B cell (primary cell): Measurements from ENCODE around the gene RNF114. TPM values are rescaled to one million over a fixed set of nuclear protein-coding genes. Genes with fewer than 3 reads are reported as not detected.

Experiments used
- ATAC-seq: fragments of 200-7000 bp; cut with Tn5 transposase; one replicate; pipeline ENCODE4 v1.10.0; 2021; ENCODE audit warnings: low read depth, mild to moderate bottlenecking, moderate number of reproducible peaks, moderate library complexity
- CTCF ChIA-PET: fragments of 350-600 bp; sonication (Branson Sonifier 250); formaldehyde crosslinking; loops from one replicate; lab custom pipeline; 2021; ENCODE audit warnings: antibody characterized with exemption, inconsistent platforms; lab: Charles Lee
- POLR2A ChIA-PET: fragments of 350-600 bp; sonication (Branson Sonifier 250); formaldehyde crosslinking; loops from one replicate; lab custom pipeline; 2021; ENCODE audit warnings: antibody characterized with exemption; lab: Charles Lee
- DNase-seq: peaks from one replicate; pipeline ENCODE4 v3.0.0; 2013
- H2AFZ ChIP-seq: 2 replicates; pipeline ENCODE4 v1.6.1; 2012; ENCODE audit warnings: mild to moderate bottlenecking, low read depth, low read length; ENCODE audit not compliant: insufficient read depth, poor library complexity, severe bottlenecking
- H3K27ac ChIP-seq, 2 donors: 1 replicate in 1 of 2; 2 replicates in 1 of 2; pipeline ENCODE4 v1.5.1; 2012 to 2013; ENCODE audit warnings: low read length in 2 of 2, mild to moderate bottlenecking in 2 of 2, moderate library complexity in 1 of 2
- H3K27me3 ChIP-seq, 4 experiments: fragments of 200-600 bp in 1 of 4; sonication (generic) in 1 of 4; replicated peaks in 1 of 4; 1 replicate in 2 of 4; 2 replicates in 2 of 4; pipeline versions ENCODE4 v1.6.1 to v1.7.0; 2013 to 2016; ENCODE audit warnings: low read length in 3 of 4, mild to moderate bottlenecking in 2 of 4, mixed read lengths in 1 of 4, moderate library complexity in 1 of 4; ENCODE audit not compliant: insufficient read depth in 4 of 4, control insufficient read depth in 3 of 4; ENCODE audit errors: control extremely low read depth in 1 of 4
- H3K36me3 ChIP-seq, 2 experiments: replicated peaks in 1 of 2; 1 replicate in 1 of 2; 2 replicates in 1 of 2; pipeline versions ENCODE4 v1.6.1 to v1.7.1; 2013; ENCODE audit warnings: low read length in 1 of 2; ENCODE audit not compliant: insufficient read depth in 2 of 2, control insufficient read depth in 1 of 2; ENCODE audit errors: control extremely low read depth in 1 of 2, extremely low read depth in 1 of 2
- H3K4me1 ChIP-seq, 2 donors: fragments of 200-600 bp in 1 of 2; sonication (generic) in 1 of 2; 1 replicate in 1 of 2; 2 replicates in 1 of 2; pipeline versions ENCODE4 v1.5.1 to v1.6.1; 2013 to 2017; ENCODE audit warnings: low read length in 2 of 2; ENCODE audit not compliant: control insufficient read depth in 2 of 2, insufficient read depth in 2 of 2
- H3K4me2 ChIP-seq: replicated peaks from 2 replicates; pipeline ENCODE3; 2012; ENCODE audit warnings: mild to moderate bottlenecking, low read depth, low read length; ENCODE audit not compliant: poor library complexity, severe bottlenecking
- H3K4me3 ChIP-seq, 5 experiments: fragments of 200-600 bp in 1 of 5; sonication (generic) in 1 of 5; 1 replicate in 3 of 5; 2 replicates in 2 of 5; pipeline versions ENCODE4 v1.5.1 to v1.7.0; 2011 to 2016; ENCODE audit warnings: low read length in 4 of 5, mild to moderate bottlenecking in 4 of 5, low read depth in 2 of 5, control low read depth in 1 of 5, moderate library complexity in 1 of 5; ENCODE audit not compliant: insufficient read depth in 1 of 5; ENCODE audit errors: control extremely low read depth in 1 of 5, extremely low read depth in 1 of 5
- H3K79me2 ChIP-seq: fragments of 200-600 bp; sonication (generic); one replicate; pipeline ENCODE4 v1.6.0; 2016; ENCODE audit warnings: low read length; ENCODE audit not compliant: control insufficient read depth, insufficient read depth
- H3K9ac ChIP-seq: fragments of 200-600 bp; sonication (generic); 2 replicates; pipeline ENCODE4 v1.6.1; 2017; ENCODE audit warnings: mild to moderate bottlenecking, low read length, moderate library complexity
- H3K9me3 ChIP-seq, 3 donors: one replicate each; pipeline versions ENCODE4 v1.6.1 to v1.7.1; 2013; ENCODE audit warnings: low read length in 2 of 3; ENCODE audit not compliant: control insufficient read depth in 2 of 3, insufficient read depth in 1 of 3; ENCODE audit errors: control extremely low read depth in 1 of 3
- H4K20me1 ChIP-seq: 2 replicates; pipeline ENCODE4 v1.6.0; 2012; ENCODE audit warnings: mild to moderate bottlenecking, low read length; ENCODE audit not compliant: insufficient read depth, control insufficient read depth, poor library complexity, severe bottlenecking
- H3K27ac Mint-ChIP-seq: one replicate; pipeline ENCODE4 v1.8.0; 2021; ENCODE audit warnings: mixed read lengths
- H3K27me3 Mint-ChIP-seq: one replicate; pipeline ENCODE4 v1.8.0; 2021; ENCODE audit warnings: mixed read lengths
- H3K4me1 Mint-ChIP-seq: one replicate; pipeline ENCODE4 v1.8.0; 2021; ENCODE audit warnings: mixed read lengths
- H3K4me3 Mint-ChIP-seq: one replicate; pipeline ENCODE4 v1.8.0; 2021; ENCODE audit warnings: mixed read lengths
- H3K9me3 Mint-ChIP-seq: one replicate; pipeline ENCODE4 v1.8.0; 2022; ENCODE audit warnings: mixed read lengths; ENCODE audit not compliant: insufficient read depth
- CTCF ChIP-seq: fragments of 200-600 bp; IDR thresholded peaks from one replicate; pipeline ENCODE4 v1.8.0; 2022; ENCODE audit warnings: antibody characterized with exemption, mild to moderate bottlenecking
- EZH2 ChIP-seq: IDR thresholded peaks from 2 replicates; pipeline ENCODE4 v1.6.1; 2012; ENCODE audit warnings: borderline replicate concordance, low read depth, mild to moderate bottlenecking, moderate library complexity, low read length; ENCODE audit not compliant: insufficient read depth, poor library complexity, severe bottlenecking
- WGBS: methylation state at CpG from one replicate; pipeline ENCODE4 v1.1.5; 2013; ENCODE audit warnings: missing lambda C conversion rate; ENCODE audit not compliant: insufficient coverage; 5-methylcytosine and 5-hydroxymethylcytosine counted together
- intact Hi-C: fragments of 100-400 bp; cut with micrococcal nuclease; formaldehyde crosslinking; loops from one replicate; pipeline ENCODE4 v1.10.0; 2022
- polyA plus RNA-seq: library from polyadenylated mRNA; depleted of rRNA; stranded (reverse); fragments of >200 nt; gene quantifications from 2 replicates; pipeline ENCODE4 v1.2.3, GENCODE V29; 2012
- total RNA-seq, 2 donors: library from RNA; stranded (reverse); fragments of 120-200 nt in 1 of 2; gene quantifications; 1 replicate in 1 of 2; 2 replicates in 1 of 2; pipeline versions ENCODE4 v1.2.3 to v1.2.4, GENCODE V29; 2013 to 2022

RNF114 gene
- total and polyA plus RNA-seq, 2 donors (not counting 1 experiment from before 2014, with no cell fraction given): 81.7 to 117 TPM

- H3K4me3 ChIP-seq: no peak overlapping the region
- POLR2A ChIA-PET: no interaction called here
- peaks cover 0 to 45% of the 10 kb centered on the region in 2 experiments for H3K36me3 ChIP-seq
- H2AFZ ChIP-seq: no peak overlapping the region
- ATAC-seq (no peak), DNase-seq (no peak)
- no peaks in the 10 kb centered on the region for H3K79me2 ChIP-seq
- no peak overlapping the region for H3K4me3 Mint-ChIP-seq
- H3K27me3 ChIP-seq: no peaks in the 10 kb centered on the region
- no peak overlapping the region for H3K27ac Mint-ChIP-seq
- no peaks in the 10 kb centered on the region for H3K27me3 Mint-ChIP-seq
- whole genome bisulfite sequencing: 85% methylated on average over 4 of the region's 9 CpGs
- H3K4me1 Mint-ChIP-seq: peaks cover 12% of the 10 kb centered on the region
- H3K9ac ChIP-seq: no peak overlapping the region
- H3K9me3 ChIP-seq: no peaks in the 10 kb centered on the region
- intact Hi-C loops: no loop called here
- TF ChIP-seq EZH2 (no peak), CTCF (no peak)
- H3K4me1 ChIP-seq: peaks cover 0 to 9% of the 10 kb centered on the region in 2 donors
- no peak overlapping the region for H3K4me2 ChIP-seq
- H3K9me3 Mint-ChIP-seq: no peaks in the 10 kb centered on the region
- CTCF ChIA-PET: interaction anchor here (0.9 to 2.0 kb wide), 10 partner anchors 9 to 559 kb away, joined by 3 to 6 read pairs (median 4); no protein-coding TSS in a partner anchor
- no peaks in the 10 kb centered on the region for H4K20me1 ChIP-seq
- H3K27ac ChIP-seq: no peak overlapping the region
Observed at GRCh38 chr20:49889001-49889934, 46.9 kb upstream of the RNF114 start.

GRCh38 chr20:49889935-49890333, 46.3 kb upstream of the RNF114 start:
- intact Hi-C loops: loop anchor here (5.0 kb wide), 1 partner anchor 503 kb away; no protein-coding TSS in a partner anchor
- Mint-ChIP-seq H3K4me3 (no peak overlapping the region), H3K27ac (no peak overlapping the region), H3K27me3 (no peaks in the 10 kb centered on the region), H3K9me3 (no peaks in the 10 kb centered on the region), H3K4me1 (peaks cover 15% of the 10 kb centered on the region)
- H3K9me3 ChIP-seq: no peaks in the 10 kb centered on the region
- no peak for DNase-seq
- H3K9ac ChIP-seq: no peak overlapping the region
- CTCF ChIA-PET: interaction anchor here (1.4 to 2.0 kb wide), 3 partner anchors 10 to 279 kb away, joined by 4 to 5 read pairs (median 5); no protein-coding TSS in a partner anchor
- H3K4me1 ChIP-seq: peaks cover 0 to 10% of the 10 kb centered on the region in 2 donors
- H4K20me1 ChIP-seq: no peaks in the 10 kb centered on the region
- no peaks in the 10 kb centered on the region for H3K79me2 ChIP-seq
- ATAC-seq: no peak
- no peak overlapping the region for H3K4me2 ChIP-seq
- no peak overlapping the region for H3K27ac ChIP-seq
- H3K4me3 ChIP-seq: no peak overlapping the region
- no peaks in the 10 kb centered on the region for H3K27me3 ChIP-seq
- H2AFZ ChIP-seq: no peak overlapping the region
- peaks cover 0 to 38% of the 10 kb centered on the region in 2 experiments for H3K36me3 ChIP-seq
- TF ChIP-seq CTCF (peak; percentile 23), EZH2 (no peak)
- 70% methylated on average over 9 of the region's 9 CpGs for WGBS
- POLR2A ChIA-PET: interaction anchor here (0.6 kb wide), 1 partner anchor 284 kb away, joined by 11 read pairs; no protein-coding TSS in a partner anchor
